PFSK-1 (cell line): ENCODE measurements around the gene MAPK8IP1.

Source experiments
- FOXP2 ChIP-seq: optimal IDR thresholded peaks from 2 replicates; pipeline ENCODE3; 2011; ENCODE audit warnings: borderline replicate concordance, control low read depth, inconsistent platforms; ENCODE audit not compliant: insufficient read depth; ENCODE audit errors: extremely low read length, extremely low read depth
- POLR2AphosphoS5 ChIP-seq: IDR thresholded peaks from 2 replicates; pipeline ENCODE4 v1.6.1; 2012; ENCODE audit warnings: low read depth, mild to moderate bottlenecking, control low read depth, low read length, moderate library complexity
- REST ChIP-seq, 2 experiments: IDR thresholded peaks; 2 replicates each; pipeline versions ENCODE4 v1.6.1 to v1.8.0; 2011 to 2012; ENCODE audit warnings: low read depth in 2 of 2, low read length in 2 of 2, control low read depth in 1 of 2, inconsistent platforms in 1 of 2, mild to moderate bottlenecking in 1 of 2, moderate library complexity in 1 of 2; ENCODE audit not compliant: insufficient read depth in 1 of 2
- SIN3A ChIP-seq: IDR thresholded peaks from 2 replicates; pipeline ENCODE4 v1.6.1; 2012; ENCODE audit warnings: mild to moderate bottlenecking, low read length, moderate library complexity, borderline replicate concordance; ENCODE audit not compliant: insufficient read depth
- TAF1 ChIP-seq: IDR thresholded peaks from 2 replicates; pipeline ENCODE4 v1.6.1; 2012; ENCODE audit warnings: low read length, control low read depth, borderline replicate concordance; ENCODE audit not compliant: insufficient read depth

MAPK8IP1 gene

GRCh38 chr11:45900916-45901617, 15.6 kb downstream of the MAPK8IP1 start:
- TF ChIP-seq SIN3A: no peak
- no peak for TF ChIP-seq POLR2AphosphoS5
- no peak for TF ChIP-seq REST (IDR thresholded peaks at IDR 0.05; ENCODE audit: insufficient read depth in 1 of 2, low read depth in 2 of 2, low read length in 2 of 2)
- no peak for TF ChIP-seq TAF1
- no peak for TF ChIP-seq FOXP2

- TF ChIP-seq POLR2AphosphoS5 (no peak), REST (IDR thresholded peaks at IDR 0.05; ENCODE audit: insufficient read depth in 1 of 2, low read depth in 2 of 2, low read length in 2 of 2) (no peak), SIN3A (no peak), TAF1 (no peak), FOXP2 (no peak)
Observed at GRCh38 chr11:45901626-45902025, 16.2 kb downstream of the MAPK8IP1 start.

- TF ChIP-seq REST (IDR thresholded peaks at IDR 0.05; ENCODE audit: insufficient read depth in 1 of 2, low read depth in 2 of 2, low read length in 2 of 2) (no peak), TAF1 (no peak), FOXP2 (no peak), POLR2AphosphoS5 (no peak), SIN3A (no peak)
Observed at GRCh38 chr11:45902452-45903380, 17.3 kb downstream of the MAPK8IP1 start.

GRCh38 chr11:45904309-45904915, 19.0 kb downstream of the MAPK8IP1 start:
- no peak for TF ChIP-seq SIN3A
- TF ChIP-seq REST (IDR thresholded peaks at IDR 0.05; ENCODE audit: insufficient read depth in 1 of 2, low read depth in 2 of 2, low read length in 2 of 2): no peak
- TF ChIP-seq POLR2AphosphoS5: no peak
- TF ChIP-seq FOXP2: no peak
- no peak for TF ChIP-seq TAF1
